GM23338 (cell line): Measurements from ENCODE around the gene MLANA.

Experiments
- CREB1 ChIP-seq: fragments of 250-450 bp; sonication (Bioruptor Pico); IDR thresholded peaks from 2 replicates; pipeline ENCODE4 v1.5.0; 2020; ENCODE audit warnings: low read depth, mild to moderate bottlenecking, moderate library complexity
- EZH2 ChIP-seq: fragments of 200-600 bp; sonication (generic); IDR thresholded peaks from one replicate; pipeline ENCODE4 v1.8.0; 2017; ENCODE audit warnings: antibody characterized with exemption, mild to moderate bottlenecking, low read depth; ENCODE audit not compliant: unreplicated experiment
- EZH2phosphoT487 ChIP-seq: fragments of 200-600 bp; sonication (generic); IDR thresholded peaks from one replicate; pipeline ENCODE4 v1.8.1; 2018; ENCODE audit warnings: antibody characterized with exemption; ENCODE audit not compliant: unreplicated experiment
- POLR2AphosphoS5 ChIP-seq: IDR thresholded peaks from 2 replicates; pipeline ENCODE4 v1.6.1; 2016; ENCODE audit warnings: antibody characterized with exemption, low read depth
- TF ChIP-seq, protein P1 (sequence below), 2 experiments: fragments of 200-600 bp in 1 of 2; sonication (generic) in 1 of 2; conservative IDR thresholded peaks; 2 replicates each; pipeline versions ENCODE4 v1.5.1 to v1.6.1; 2016 to 2017; ENCODE audit warnings: antibody characterized with exemption in 2 of 2, low read depth in 2 of 2, mild to moderate bottlenecking in 2 of 2, moderate library complexity in 1 of 2
- TF ChIP-seq, protein P2 (sequence below): IDR thresholded peaks from one replicate; pipeline ENCODE4 v1.6.1; 2018; ENCODE audit warnings: antibody characterized with exemption; ENCODE audit not compliant: unreplicated experiment

DNA sequence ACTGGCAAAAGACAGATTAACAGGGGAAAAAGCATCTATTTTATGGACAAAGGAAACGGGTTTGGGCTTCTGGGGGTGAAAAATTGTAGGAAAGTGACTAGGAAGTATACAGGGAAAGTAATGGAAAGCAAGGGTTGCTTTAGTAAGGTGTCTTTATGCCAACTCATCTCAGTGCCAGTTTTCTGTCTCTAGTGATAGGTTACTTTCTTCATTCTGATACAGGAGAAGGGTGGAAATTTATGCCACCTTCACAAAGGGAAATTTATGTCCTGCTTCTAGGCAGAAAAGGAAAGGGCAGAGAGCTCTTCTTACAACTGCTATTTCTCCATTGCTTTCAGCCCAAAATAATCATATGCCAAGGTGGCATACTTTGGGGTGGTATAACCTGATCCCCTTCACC lies 37.7 kb upstream of the MLANA start:
- TF ChIP-seq, protein P1, sequence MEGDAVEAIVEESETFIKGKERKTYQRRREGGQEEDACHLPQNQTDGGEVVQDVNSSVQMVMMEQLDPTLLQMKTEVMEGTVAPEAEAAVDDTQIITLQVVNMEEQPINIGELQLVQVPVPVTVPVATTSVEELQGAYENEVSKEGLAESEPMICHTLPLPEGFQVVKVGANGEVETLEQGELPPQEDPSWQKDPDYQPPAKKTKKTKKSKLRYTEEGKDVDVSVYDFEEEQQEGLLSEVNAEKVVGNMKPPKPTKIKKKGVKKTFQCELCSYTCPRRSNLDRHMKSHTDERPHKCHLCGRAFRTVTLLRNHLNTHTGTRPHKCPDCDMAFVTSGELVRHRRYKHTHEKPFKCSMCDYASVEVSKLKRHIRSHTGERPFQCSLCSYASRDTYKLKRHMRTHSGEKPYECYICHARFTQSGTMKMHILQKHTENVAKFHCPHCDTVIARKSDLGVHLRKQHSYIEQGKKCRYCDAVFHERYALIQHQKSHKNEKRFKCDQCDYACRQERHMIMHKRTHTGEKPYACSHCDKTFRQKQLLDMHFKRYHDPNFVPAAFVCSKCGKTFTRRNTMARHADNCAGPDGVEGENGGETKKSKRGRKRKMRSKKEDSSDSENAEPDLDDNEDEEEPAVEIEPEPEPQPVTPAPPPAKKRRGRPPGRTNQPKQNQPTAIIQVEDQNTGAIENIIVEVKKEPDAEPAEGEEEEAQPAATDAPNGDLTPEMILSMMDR (conservative IDR thresholded peaks at IDR 0.05; ENCODE audit: low read depth in 2 of 2): no peak
- TF ChIP-seq POLR2AphosphoS5: no peak
- TF ChIP-seq EZH2phosphoT487: no peak
- no peak for TF ChIP-seq CREB1 (CRISPR knock-in tag)
- TF ChIP-seq, protein P2, sequence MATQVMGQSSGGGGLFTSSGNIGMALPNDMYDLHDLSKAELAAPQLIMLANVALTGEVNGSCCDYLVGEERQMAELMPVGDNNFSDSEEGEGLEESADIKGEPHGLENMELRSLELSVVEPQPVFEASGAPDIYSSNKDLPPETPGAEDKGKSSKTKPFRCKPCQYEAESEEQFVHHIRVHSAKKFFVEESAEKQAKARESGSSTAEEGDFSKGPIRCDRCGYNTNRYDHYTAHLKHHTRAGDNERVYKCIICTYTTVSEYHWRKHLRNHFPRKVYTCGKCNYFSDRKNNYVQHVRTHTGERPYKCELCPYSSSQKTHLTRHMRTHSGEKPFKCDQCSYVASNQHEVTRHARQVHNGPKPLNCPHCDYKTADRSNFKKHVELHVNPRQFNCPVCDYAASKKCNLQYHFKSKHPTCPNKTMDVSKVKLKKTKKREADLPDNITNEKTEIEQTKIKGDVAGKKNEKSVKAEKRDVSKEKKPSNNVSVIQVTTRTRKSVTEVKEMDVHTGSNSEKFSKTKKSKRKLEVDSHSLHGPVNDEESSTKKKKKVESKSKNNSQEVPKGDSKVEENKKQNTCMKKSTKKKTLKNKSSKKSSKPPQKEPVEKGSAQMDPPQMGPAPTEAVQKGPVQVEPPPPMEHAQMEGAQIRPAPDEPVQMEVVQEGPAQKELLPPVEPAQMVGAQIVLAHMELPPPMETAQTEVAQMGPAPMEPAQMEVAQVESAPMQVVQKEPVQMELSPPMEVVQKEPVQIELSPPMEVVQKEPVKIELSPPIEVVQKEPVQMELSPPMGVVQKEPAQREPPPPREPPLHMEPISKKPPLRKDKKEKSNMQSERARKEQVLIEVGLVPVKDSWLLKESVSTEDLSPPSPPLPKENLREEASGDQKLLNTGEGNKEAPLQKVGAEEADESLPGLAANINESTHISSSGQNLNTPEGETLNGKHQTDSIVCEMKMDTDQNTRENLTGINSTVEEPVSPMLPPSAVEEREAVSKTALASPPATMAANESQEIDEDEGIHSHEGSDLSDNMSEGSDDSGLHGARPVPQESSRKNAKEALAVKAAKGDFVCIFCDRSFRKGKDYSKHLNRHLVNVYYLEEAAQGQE: no peak
- TF ChIP-seq EZH2: no peak
